GM12874 (cell line): ENCODE data around the gene SCML1.

Experiments used
- CTCF ChIP-seq: IDR thresholded peaks from 2 replicates; pipeline ENCODE4 v1.5.1; 2011; ENCODE audit warnings: low read depth, mild to moderate bottlenecking, control low read depth, low read length, moderate library complexity; ENCODE audit not compliant: insufficient read depth

The SCML1 gene

DNA sequence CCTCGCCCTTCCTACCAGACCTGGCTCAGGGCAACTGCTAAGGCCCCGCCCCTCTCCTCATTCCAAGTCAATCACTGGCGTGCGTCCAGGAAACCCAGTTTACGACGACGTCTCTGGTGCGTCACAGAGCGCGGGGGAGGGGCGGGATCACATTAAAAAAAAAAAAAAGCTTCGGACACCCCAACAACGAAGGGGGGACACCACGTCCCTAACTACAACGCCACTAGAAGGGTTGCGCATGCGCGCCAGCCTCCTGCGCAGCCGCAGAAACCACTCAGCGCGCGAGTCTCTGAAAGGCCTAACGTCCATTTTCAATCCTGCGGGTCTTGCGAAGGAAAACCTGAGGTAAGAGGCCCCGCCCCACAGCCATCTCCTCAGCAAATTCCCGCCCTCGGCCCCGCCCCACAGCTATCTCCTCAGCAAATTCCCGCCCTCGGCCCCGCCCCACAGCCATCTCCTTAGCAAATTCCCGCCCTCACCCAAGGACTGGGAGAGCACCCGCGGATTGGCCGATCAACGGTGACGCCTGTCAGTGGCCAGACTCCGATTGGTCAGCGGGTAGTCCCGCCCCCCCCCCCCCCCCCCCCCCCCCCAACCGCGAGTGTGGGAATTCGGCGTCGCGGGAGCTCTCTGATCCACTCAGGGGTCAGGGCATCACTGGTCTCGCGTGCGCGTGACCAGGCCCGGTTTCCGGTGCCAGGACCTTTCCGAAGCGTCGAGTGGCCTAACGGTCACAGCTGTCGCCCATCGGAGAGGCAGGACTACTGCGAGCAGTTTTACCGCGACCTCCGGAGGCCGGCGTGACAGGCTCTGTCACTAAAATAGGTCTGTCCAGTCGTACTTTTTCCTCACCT is at the start of gene SCML1:
SCML1 (plus strand) TSS at position 638 of the 854 bp plus-strand sequence. CDS start 6,694 bp downstream, outside the sequence.
- TF ChIP-seq CTCF: no peak

- TF ChIP-seq CTCF: no peak
Observed at GRCh38 chrX:17687648-17688047, 49.6 kb upstream of the SCML1 start.

GRCh38 chrX:17689971-17690409 is 47.3 kb upstream of the SCML1 start:
- TF ChIP-seq CTCF: peak; percentile 31; the same call in 1 of the 2 replicates

DNA sequence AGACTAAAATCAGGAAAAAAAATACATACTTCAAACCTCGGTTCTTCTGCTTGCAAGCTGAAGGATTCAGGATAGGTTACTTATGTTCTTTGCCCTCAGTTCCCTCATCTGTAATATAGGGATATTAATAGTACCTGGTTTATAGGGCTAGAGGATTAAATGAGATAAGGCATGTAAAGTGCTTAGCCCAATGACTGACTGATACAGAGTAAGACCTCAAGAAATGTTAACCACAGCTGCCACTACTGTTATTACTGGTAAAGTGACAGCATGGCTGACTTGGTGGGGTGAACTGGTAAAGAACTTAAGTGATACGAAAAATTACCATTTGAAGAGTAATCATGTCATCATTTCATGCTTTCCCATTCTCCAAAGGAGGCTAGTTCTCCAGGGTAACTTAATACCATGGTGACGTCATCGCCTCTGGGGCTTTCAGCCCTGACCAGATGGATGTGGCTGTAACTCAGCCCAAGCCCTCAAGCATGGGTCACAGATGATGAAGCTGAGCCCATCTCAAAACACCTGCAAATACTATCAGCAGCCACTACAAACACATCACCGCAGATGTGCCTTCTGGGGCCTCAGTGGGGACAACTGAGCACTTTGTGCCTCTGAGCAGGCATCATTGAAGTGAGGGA is 44.5 kb upstream of the SCML1 start:
- no peak for TF ChIP-seq CTCF

GRCh38 chrX:17697191-17697590 is 40.1 kb upstream of the SCML1 start:
- no peak for TF ChIP-seq CTCF

DNA sequence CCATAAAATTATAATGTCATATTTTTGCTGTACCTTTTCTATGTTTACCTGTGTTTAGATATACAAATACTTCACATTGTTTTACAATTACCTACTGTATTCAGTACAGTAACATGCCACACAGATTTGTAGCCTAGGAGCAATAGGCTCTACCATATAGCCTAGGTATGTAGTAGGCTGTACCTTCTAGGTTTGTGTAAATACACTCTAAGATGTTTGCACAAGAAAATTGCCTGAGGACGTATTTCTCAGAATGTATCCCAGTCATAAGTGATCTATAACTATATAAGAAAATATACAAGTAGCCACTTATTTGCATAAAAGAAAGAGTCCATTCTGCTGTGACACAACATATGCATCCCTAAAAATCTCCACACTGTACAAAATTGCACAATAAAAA is 36.3 kb upstream of the SCML1 start:
- no peak for TF ChIP-seq CTCF

DNA sequence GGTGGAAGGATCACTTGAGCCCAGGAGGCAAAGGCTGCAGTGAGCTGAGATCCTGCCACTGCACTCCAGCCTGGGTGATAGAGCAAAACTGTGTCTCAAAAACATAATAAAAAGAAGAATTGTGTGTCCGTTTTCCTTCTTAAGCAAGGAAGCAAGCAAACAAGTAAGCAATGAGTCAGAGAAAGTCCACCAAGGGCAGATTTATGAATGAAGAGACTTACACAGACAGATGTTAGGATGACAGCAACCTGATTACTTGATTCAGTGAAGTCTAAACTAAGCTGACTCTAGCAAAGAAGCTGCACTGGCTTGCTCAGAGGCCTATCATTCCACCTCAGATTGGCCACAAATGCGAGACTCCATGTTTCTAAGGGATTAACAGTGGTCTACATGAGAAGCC is 34.1 kb upstream of the SCML1 start:
- TF ChIP-seq CTCF: no peak
